GM18951 (cell line): ENCODE measurements around the gene SIPA1L3.

Experiments used
- POLR2A ChIP-seq: IDR thresholded peaks from 4 replicates; pipeline ENCODE4 v1.6.1; 2011; ENCODE audit warnings: mild to moderate bottlenecking; ENCODE audit not compliant: insufficient read length, insufficient read depth; ENCODE audit errors: extremely low read depth
- in situ Hi-C: fragments of 300-500 bp; cut with MboI; formaldehyde crosslinking; loops from one replicate; pipeline ENCODE4 v1.12.0; 2022; ENCODE audit warnings: low sequenced_read_pairs, mixed read lengths, inconsistent platforms; ENCODE audit not compliant: unreplicated experiment

The SIPA1L3 gene

DNA sequence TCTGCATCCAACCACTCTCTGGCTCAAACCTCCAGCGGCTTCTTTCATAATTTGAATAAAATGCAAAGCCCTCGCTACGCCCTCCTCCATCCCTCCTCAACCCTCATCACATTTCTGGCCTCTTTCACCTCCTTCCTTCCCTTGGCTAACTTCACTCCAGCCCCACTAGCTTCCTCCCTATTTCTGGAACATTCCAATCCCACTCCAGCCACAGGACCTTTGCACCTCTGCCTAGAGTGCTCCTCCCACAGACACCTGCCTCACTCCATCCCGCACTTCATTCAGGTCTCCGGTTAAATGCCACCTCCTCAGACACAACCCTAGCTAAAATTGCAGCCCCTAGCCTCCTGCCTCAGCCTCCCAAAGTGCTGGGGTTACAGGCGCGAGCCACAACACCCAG is 324.9 kb downstream of the SIPA1L3 start:
- in situ Hi-C loops: loop anchor here (5.0 to 25.0 kb wide), 3 partner anchors 95 to 345 kb away; no protein-coding TSS in a partner anchor
- TF ChIP-seq POLR2A: no peak

DNA sequence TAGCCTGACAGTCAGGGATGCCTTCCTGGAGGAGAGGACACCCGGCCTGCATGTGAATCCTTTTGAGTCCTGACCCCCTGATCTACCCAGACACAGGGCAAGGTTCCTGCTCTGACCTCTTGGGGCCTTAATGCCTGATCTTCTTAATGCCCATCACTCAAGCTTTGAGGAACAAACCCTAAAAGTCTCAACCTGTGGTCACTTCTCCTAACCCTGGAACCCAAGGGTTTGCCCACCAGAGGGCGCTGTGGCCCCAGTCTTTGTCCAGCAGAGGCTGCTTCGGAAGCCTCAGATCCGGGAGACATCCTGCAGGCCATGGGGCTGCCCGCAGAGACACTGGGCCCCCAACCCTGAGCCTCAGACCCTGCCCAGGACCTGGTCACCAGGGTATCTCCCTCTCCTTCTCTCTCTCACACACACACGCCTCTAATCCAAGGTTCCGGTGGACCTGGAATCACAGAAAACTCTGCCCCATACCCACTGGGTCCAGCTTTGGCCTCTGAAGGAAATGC is 326.8 kb downstream of the SIPA1L3 start:
- TF ChIP-seq POLR2A: no peak
- in situ Hi-C loops: loop anchor here (5.0 to 25.0 kb wide), 3 partner anchors 94 to 346 kb away; no protein-coding TSS in a partner anchor

DNA sequence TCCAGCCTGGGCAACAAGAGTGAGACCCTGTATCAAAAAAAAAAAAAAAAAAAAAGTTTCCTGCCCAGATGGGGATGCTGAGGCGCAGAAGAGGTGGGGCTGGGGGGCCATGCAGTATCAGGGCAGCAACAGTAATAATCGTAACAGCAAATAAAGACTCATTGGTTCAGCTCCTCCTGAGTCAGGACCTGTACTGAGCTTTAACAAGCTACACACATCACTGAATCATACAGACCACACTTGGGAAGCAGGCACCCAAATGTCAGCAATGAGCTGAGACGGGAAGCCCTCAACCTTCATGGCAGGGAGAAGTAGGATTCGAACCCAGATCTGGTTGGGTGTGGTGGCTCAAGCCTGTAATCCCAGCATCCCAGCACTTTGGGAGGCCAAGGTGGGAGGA is 327.6 kb downstream of the SIPA1L3 start:
- no peak for TF ChIP-seq POLR2A
- in situ Hi-C loops: loop anchor here (5.0 to 25.0 kb wide), 3 partner anchors 93 to 347 kb away; no protein-coding TSS in a partner anchor

GRCh38 chr19:38239816-38240215 is 332.8 kb downstream of the SIPA1L3 start:
- in situ Hi-C loops: loop anchor here (10.0 to 25.0 kb wide), 2 partner anchors 115 to 353 kb away; no protein-coding TSS in a partner anchor
- TF ChIP-seq POLR2A: no peak

DNA sequence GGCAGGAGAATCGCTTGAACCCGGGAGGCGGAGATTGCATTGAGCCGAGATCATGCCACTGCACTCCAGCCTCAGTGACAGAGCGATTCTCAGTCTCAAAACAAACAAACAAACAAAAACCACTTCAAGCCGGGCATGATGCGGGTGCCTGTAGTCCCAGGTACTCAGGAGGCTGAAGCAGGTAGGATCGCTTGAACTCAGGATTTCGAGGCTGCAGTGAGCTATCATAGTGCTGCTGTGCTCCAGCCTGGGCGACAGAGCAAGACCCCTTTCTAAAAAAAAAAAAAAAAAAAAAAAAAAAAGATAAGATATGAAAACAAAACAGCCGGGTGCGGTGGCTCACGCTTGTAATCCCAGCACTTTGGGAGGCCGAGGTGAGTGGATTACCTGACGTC is 336.3 kb downstream of the SIPA1L3 start:
- in situ Hi-C loops: loop anchor here (25.0 kb wide), 1 partner anchor 356 kb away; no protein-coding TSS in a partner anchor
- no peak for TF ChIP-seq POLR2A

DNA sequence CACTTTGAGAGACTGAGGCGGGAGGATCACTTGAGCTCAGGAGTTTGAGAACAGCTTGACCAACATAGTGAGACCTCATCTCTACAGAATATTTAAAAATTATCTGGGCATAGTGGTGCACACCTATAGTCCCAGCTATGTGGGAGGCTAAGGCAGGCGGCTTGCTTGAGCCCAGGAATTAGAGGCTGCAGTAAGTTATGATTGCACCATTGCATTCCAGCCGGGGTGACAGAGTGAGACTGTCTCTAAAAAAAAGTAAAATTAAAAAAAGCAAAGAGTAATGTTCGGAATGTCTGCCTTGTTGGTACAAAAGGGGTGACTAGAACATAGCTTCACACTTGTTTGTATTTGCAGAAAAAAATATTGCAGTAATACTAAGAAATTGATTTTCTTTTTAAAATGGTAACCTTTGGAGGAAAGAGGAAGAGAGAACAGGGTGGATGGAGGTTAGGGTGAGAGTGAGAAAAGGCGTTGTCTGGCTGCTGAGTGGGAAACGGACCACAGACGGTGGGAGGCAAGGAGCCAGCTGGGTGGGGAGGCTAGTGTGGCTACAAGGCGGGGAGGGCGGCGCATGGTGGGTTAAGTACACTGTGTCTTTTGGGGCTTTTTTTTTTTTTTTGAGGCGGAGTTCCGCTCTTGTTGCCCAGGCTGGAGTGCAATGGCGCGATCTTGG is 339.0 kb downstream of the SIPA1L3 start:
- no peak for TF ChIP-seq POLR2A
- in situ Hi-C loops: loop anchor here (25.0 kb wide), 1 partner anchor 359 kb away; no protein-coding TSS in a partner anchor

DNA sequence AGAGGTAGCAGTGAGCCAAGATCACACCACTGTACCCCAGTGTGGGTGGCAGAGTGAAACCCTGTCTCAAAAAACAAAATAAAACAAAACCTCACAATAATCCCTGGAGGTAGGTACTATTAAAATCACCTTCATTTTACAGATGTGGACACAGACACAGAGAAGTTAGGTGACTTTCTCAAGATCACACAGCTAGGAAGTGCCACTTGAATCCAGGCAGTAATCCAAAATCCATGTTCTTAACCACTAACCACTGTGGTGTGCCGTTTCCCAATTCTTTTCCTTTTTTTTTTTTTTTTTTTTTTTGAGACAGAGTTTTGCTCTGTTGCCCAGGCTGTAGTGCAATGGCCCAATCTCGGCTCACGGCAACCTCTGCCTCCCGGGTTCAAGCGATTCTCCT is 340.1 kb downstream of the SIPA1L3 start:
- TF ChIP-seq POLR2A: no peak
- in situ Hi-C loops: loop anchor here (25.0 kb wide), 1 partner anchor 360 kb away; no protein-coding TSS in a partner anchor

DNA sequence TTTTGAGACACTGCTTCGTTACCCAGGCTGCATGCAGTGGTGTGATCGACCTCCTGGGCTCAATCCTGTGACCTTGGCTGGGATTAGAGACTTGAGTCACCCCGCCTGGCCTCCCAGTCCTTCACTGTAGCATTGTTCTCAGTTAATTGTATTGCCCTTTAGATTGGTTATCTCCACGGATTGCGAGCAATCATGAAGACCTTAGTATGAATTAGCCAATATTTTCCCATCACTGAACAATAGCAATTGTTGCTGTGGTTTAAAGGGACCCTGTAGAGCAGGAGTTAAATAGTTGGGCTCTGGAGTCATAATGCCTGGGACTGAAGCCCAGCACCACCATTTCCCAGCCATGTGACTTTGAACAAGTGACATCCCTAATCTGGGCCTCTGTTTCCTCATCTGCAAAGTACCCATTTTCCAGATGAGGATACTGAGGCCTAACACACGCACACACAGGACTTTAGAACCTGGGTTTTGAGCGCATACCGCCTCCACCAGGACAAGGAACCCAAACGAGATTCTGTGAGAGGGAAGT is 340.8 kb downstream of the SIPA1L3 start:
- in situ Hi-C loops: loop anchor here (25.0 kb wide), 1 partner anchor 360 kb away; no protein-coding TSS in a partner anchor
- no peak for TF ChIP-seq POLR2A

- TF ChIP-seq POLR2A: no peak
- in situ Hi-C loops: loop anchor here (25.0 kb wide), 1 partner anchor 361 kb away; no protein-coding TSS in a partner anchor
Measured at GRCh38 chr19:38248421-38248820, 341.4 kb downstream of the SIPA1L3 start.

GRCh38 chr19:38250428-38250820 is 343.4 kb downstream of the SIPA1L3 start:
- TF ChIP-seq POLR2A: no peak
- in situ Hi-C loops: no loop called here

DNA sequence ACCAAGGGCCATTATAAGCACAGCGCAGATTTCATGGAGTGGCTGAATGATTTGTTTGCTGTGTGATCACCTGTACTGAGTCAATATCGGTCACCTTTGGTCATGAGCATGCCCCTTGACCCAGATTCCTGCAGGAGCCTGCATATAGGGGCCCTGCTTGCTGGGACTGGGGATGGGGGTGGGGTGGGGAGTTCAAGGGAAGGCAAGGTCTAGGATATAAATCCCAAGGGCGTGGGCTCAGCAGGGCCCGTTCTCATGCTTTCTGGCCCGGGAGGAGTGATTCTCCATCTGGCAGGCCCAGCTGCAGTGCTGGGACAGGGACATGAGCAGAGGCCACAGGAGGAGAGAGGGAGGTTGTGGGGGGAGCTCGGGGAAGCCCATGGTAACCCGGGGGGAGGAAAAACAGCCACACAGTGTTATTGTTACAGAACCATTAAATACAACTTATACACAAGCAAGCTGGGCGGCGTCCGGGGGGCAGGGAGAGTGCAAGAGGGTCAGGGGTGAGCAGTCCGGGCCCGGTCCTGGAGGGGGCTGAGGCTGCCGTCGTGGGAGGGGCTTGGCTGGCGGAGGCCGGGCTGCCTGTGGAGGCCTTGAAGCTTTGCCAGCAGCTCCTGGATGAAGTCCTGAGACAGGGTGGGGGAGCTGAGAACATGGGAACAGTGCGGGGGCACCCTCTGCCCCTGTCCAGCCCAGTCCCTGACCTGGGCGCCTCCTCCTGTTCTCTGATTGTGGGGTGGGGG is 344.0 kb downstream of the SIPA1L3 start:
- no peak for TF ChIP-seq POLR2A
- in situ Hi-C loops: no loop called here

DNA sequence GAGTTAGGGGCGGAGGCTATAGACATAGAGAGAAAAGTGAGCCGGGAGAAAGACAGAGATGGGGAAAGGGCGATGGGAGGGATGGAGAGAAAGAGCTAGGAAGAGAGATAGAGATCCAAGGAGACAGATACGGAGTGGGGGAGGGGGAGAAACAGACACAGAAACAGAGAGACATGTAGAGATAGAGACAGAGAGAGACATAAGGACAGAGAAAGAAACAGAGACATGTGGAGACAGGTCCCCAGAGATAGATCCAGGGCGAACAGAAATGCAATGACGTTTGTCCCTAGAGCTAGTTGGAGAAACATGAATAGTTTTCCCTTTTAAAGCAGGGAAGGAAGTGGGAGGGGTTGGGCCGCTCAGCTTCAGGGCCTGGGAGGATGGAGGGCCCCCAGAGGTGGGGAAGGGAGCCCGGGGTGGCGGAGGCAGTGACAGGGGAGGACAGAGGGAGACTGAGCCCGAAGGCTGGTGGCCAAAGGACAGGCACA is 344.6 kb downstream of the SIPA1L3 start:
- in situ Hi-C loops: no loop called here
- no peak for TF ChIP-seq POLR2A

- TF ChIP-seq POLR2A: no peak
- in situ Hi-C loops: no loop called here
Measured at GRCh38 chr19:38252385-38252784, 345.4 kb downstream of the SIPA1L3 start.
